Sigmoid colon (tissue), 7 donors: ENCODE results near the gene TMEM53. TPM values are rescaled to one million over a fixed set of nuclear protein-coding genes. Genes with fewer than 3 reads are reported as not detected.

Experiments
- DNase-seq: peaks from one replicate; pipeline ENCODE4 v3.0.0-alpha.2; 2019
- H3K27ac ChIP-seq, 4 donors: fragments of 200-600 bp; sonication (generic); one replicate each; pipeline ENCODE4 v1.5.1; 2016 to 2019; ENCODE audit warnings: mild to moderate bottlenecking in 1 of 4
- H3K27me3 ChIP-seq, 3 donors: fragments of 200-600 bp; sonication (generic); one replicate each; pipeline ENCODE4 v1.5.1; 2019; ENCODE audit warnings: mild to moderate bottlenecking in 1 of 3
- H3K36me3 ChIP-seq, 4 donors: fragments of 200-600 bp; sonication (generic); one replicate each; pipeline ENCODE4 v1.5.1; 2016 to 2019
- H3K4me1 ChIP-seq, 4 donors: fragments of 200-600 bp; sonication (generic); one replicate each; pipeline ENCODE4 v1.5.1; 2017 to 2019
- H3K4me3 ChIP-seq, 4 donors: fragments of 200-600 bp; sonication (generic); one replicate each; pipeline ENCODE4 v1.5.1; 2017 to 2019; ENCODE audit warnings: mild to moderate bottlenecking in 2 of 4, moderate library complexity in 1 of 4
- H3K9me3 ChIP-seq, 4 donors: fragments of 200-600 bp in 3 of 4; sonication (generic) in 3 of 4; one replicate each; pipeline versions ENCODE4 v1.5.1 to v1.6.1; 2013 to 2019
- CTCF ChIP-seq, 4 experiments: fragments of 450-650 bp in 3 of 4; fragments of 200-600 bp in 1 of 4; IDR thresholded peaks; one replicate each; pipeline ENCODE4 v1.5.1; 2016 to 2019; ENCODE audit warnings: antibody characterized with exemption in 4 of 4, mild to moderate bottlenecking in 3 of 4, moderate library complexity in 2 of 4
- EP300 ChIP-seq, 4 donors: sonication (generic); formaldehyde crosslinking; IDR thresholded peaks; one replicate each; pipeline ENCODE4 v1.6.1; 2017; ENCODE audit warnings: antibody characterized with exemption in 4 of 4
- POLR2A ChIP-seq, 2 donors: fragments of 450-650 bp; IDR thresholded peaks; one replicate each; pipeline ENCODE4 v1.6.1; 2016; ENCODE audit warnings: antibody characterized with exemption in 2 of 2, mild to moderate bottlenecking in 2 of 2, moderate library complexity in 2 of 2
- POLR2AphosphoS5 ChIP-seq, 4 donors: sonication (generic); formaldehyde crosslinking; IDR thresholded peaks; one replicate each; pipeline ENCODE4 v1.6.1; 2017; ENCODE audit warnings: antibody characterized with exemption in 4 of 4
- WGBS, 2 donors: extraction: QIAGEN DNeasy Blood & Tissue Kit; methylation state at CpG; one replicate each; pipeline ENCODE4 v1.1.7; 2013; 5-methylcytosine and 5-hydroxymethylcytosine counted together
- intact Hi-C: fragments of 100-400 bp; cut with DNase I; formaldehyde crosslinking; loops from one replicate; pipeline ENCODE4 v1.15.1; 2023
- polyA plus RNA-seq, 3 donors: library from polyadenylated mRNA; stranded (reverse); fragments of 200-250 nt; gene quantifications; one replicate each; pipeline ENCODE4 v1.2.3, GENCODE V29; 2013
- total RNA-seq, 4 donors: library from RNA; depleted of rRNA; stranded (reverse); fragments of >200 nt; gene quantifications; one replicate each; pipeline ENCODE4 v1.1.0, GENCODE V29; 2016
- donor health status: healthy with polysubstance abuse.
- donor health status: Bipolar disorder and iron deficiency.
- donor health status: healthy.

TMEM53 gene
- total and polyA plus RNA-seq, 7 donors = 1.7 to 29.7 (median 5.6) TPM

GRCh38 chr1:44637702-44638411 lies 36.4 kb downstream of the TMEM53 start:
- no peaks in the 10 kb centered on the region for H3K9me3 ChIP-seq
- intact Hi-C loops = no loop called here
- H3K4me1 ChIP-seq = peaks cover 0 to 100% (median 89%) of the 10 kb centered on the region in 4 donors
- H3K4me3 ChIP-seq = no peak overlapping the region
- TF ChIP-seq CTCF (IDR thresholded peaks at IDR 0.05) (peak in 1 of 4 experiments; percentile 11), POLR2AphosphoS5 (IDR thresholded peaks at IDR 0.05) (no peak)
- DNase-seq = no peak
- 91% methylated on average over 27 of the region's 27 CpGs for WGBS, 2 donors
- H3K27me3 ChIP-seq = no peaks in the 10 kb centered on the region
- H3K36me3 ChIP-seq = peaks cover 7 to 81% (median 40%) of the 10 kb centered on the region in 4 donors
- H3K27ac ChIP-seq = peak overlapping the region in 3 of 4 donors; percentile 75 to 93 (median 92)

GRCh38 chr1:44636688-44637598 lies 37.3 kb downstream of the TMEM53 start:
- H3K27ac ChIP-seq = peak overlapping the region in 3 of 4 donors; percentile 75 to 93 (median 92)
- H3K4me1 ChIP-seq = peaks cover 0 to 95% (median 84%) of the 10 kb centered on the region in 4 donors
- H3K36me3 ChIP-seq = peaks cover 7 to 76% (median 40%) of the 10 kb centered on the region in 4 donors
- TF ChIP-seq CTCF (IDR thresholded peaks at IDR 0.05) (no peak), POLR2AphosphoS5 (IDR thresholded peaks at IDR 0.05) (peak; percentile 46 to 88 (median 65)), EP300 (IDR thresholded peaks at IDR 0.05) (peak in 1 of 4 donors; percentile 44)
- DNase-seq = no peak
- no peaks in the 10 kb centered on the region for H3K27me3 ChIP-seq
- intact Hi-C loops = no loop called here
- no peaks in the 10 kb centered on the region for H3K9me3 ChIP-seq
- H3K4me3 ChIP-seq = no peak overlapping the region
- 84 to 85% methylated on average over 13 of the region's 13 CpGs for WGBS, 2 donors

GRCh38 chr1:44636083-44636687 lies 38.1 kb downstream of the TMEM53 start:
- no peak for DNase-seq
- intact Hi-C loops = no loop called here
- Histone ChIP-seq H3K4me3 (no peak overlapping the region), H3K4me1 (peaks cover 0 to 91% (median 79%) of the 10 kb centered on the region in 4 donors), H3K36me3 (peaks cover 7 to 71% (median 36%) of the 10 kb centered on the region in 4 donors), H3K27ac (peak overlapping the region in 3 of 4 donors; percentile 75 to 93 (median 92)), H3K27me3 (no peaks in the 10 kb centered on the region), H3K9me3 (no peaks in the 10 kb centered on the region)
- 91 to 93% methylated on average over 14 of the region's 14 CpGs for WGBS, 2 donors
- TF ChIP-seq POLR2AphosphoS5 (IDR thresholded peaks at IDR 0.05) (no peak), CTCF (IDR thresholded peaks at IDR 0.05) (no peak), POLR2A (IDR thresholded peaks at IDR 0.05) (no peak), EP300 (IDR thresholded peaks at IDR 0.05) (no peak)

GRCh38 chr1:44635439-44635838 lies 38.8 kb downstream of the TMEM53 start:
- intact Hi-C loops = no loop called here
- WGBS, 2 donors = 92 to 93% methylated on average over 9 of the region's 9 CpGs
- H3K4me3 ChIP-seq = no peak overlapping the region

More at GRCh38 chr1:44635439-44635838, 38.8 kb downstream of the TMEM53 start:
- Histone ChIP-seq H3K9me3 (no peaks in the 10 kb centered on the region), H3K27ac (peak overlapping the region in 3 of 4 donors; percentile 75 to 93 (median 92)), H3K4me1 (peaks cover 0 to 86% (median 75%) of the 10 kb centered on the region in 4 donors), H3K27me3 (no peaks in the 10 kb centered on the region), H3K36me3 (peaks cover 7 to 63% (median 30%) of the 10 kb centered on the region in 4 donors)
- TF ChIP-seq POLR2A (IDR thresholded peaks at IDR 0.05) (no peak), POLR2AphosphoS5 (IDR thresholded peaks at IDR 0.05) (no peak), CTCF (IDR thresholded peaks at IDR 0.05) (no peak), EP300 (IDR thresholded peaks at IDR 0.05) (no peak)
- no peak for DNase-seq
